KG1 (cell line): Measurements from ENCODE around the gene CTPS2.
"Not testable (repeated sequence)": the region's sequence is repeated elsewhere in the genome, so short reads cannot be mapped to it uniquely, and the experiment has no call there.

ENCODE experiments used
- DNase-seq: peaks from one replicate; lab custom pipeline; 2025; lab: John Stamatoyannopoulos, UW

CTPS2 gene

GRCh38 chrX:16604337-16604736 is 108.1 kb downstream of the CTPS2 start:
- no peak for DNase-seq

GRCh38 chrX:16603822-16604221 is 108.6 kb downstream of the CTPS2 start:
- DNase-seq, result no peak

- DNase-seq, result not testable (repeated sequence)
Measured at GRCh38 chrX:16603235-16603634, 109.2 kb downstream of the CTPS2 start.

- DNase-seq, result no peak
Measured at GRCh38 chrX:16601885-16602284, 110.6 kb downstream of the CTPS2 start.

GRCh38 chrX:16594490-16594889 is 118.0 kb downstream of the CTPS2 start:
- DNase-seq, result no peak

GRCh38 chrX:16593801-16594200 is 118.7 kb downstream of the CTPS2 start:
- DNase-seq, result no peak

- no peak for DNase-seq
Measured at GRCh38 chrX:16592194-16592770, 120.2 kb downstream of the CTPS2 start.

GRCh38 chrX:16589826-16590225 is 122.6 kb downstream of the CTPS2 start:
- no peak for DNase-seq

GRCh38 chrX:16589211-16589610 is 123.3 kb downstream of the CTPS2 start:
- DNase-seq, result no peak

GRCh38 chrX:16588266-16588665 is 124.2 kb downstream of the CTPS2 start:
- no peak for DNase-seq

- no peak for DNase-seq
Measured at GRCh38 chrX:16587836-16588235, 124.6 kb downstream of the CTPS2 start.

GRCh38 chrX:16586377-16587112 is 125.9 kb downstream of the CTPS2 start:
- no peak for DNase-seq

GRCh38 chrX:16585486-16586376 is 126.7 kb downstream of the CTPS2 start:
- no peak for DNase-seq

GRCh38 chrX:16580004-16580797 is 132.3 kb downstream of the CTPS2 start:
- not testable (repeated sequence) for DNase-seq

- no peak for DNase-seq
Measured at GRCh38 chrX:16579517-16579916, 133.0 kb downstream of the CTPS2 start.

- DNase-seq, result no peak
Measured at GRCh38 chrX:16578218-16578617, 134.3 kb downstream of the CTPS2 start.

GRCh38 chrX:16577483-16578029 is 134.9 kb downstream of the CTPS2 start:
- DNase-seq, result no peak

GRCh38 chrX:16575388-16575787 is 137.1 kb downstream of the CTPS2 start:
- DNase-seq, result not testable (repeated sequence)

- no peak for DNase-seq
Measured at GRCh38 chrX:16573781-16574180, 138.7 kb downstream of the CTPS2 start.

- no peak for DNase-seq
Measured at GRCh38 chrX:16567681-16568080, 144.8 kb downstream of the CTPS2 start.

GRCh38 chrX:16566571-16566970 is 145.9 kb downstream of the CTPS2 start:
- DNase-seq, result no peak

GRCh38 chrX:16560173-16560572 is 152.3 kb downstream of the CTPS2 start:
- no peak for DNase-seq
